ENCODE data around the gene SERGEF. TPM values are rescaled to one million over a fixed set of nuclear protein-coding genes. Genes with fewer than 3 reads are reported as not detected.

Gene SERGEF
- total and polyA plus RNA-seq, 2 of the 13 experiments (the other 11 are each of a cell fraction or from before 2014, with no cell fraction given) = 54.5 to 114 TPM

DNA sequence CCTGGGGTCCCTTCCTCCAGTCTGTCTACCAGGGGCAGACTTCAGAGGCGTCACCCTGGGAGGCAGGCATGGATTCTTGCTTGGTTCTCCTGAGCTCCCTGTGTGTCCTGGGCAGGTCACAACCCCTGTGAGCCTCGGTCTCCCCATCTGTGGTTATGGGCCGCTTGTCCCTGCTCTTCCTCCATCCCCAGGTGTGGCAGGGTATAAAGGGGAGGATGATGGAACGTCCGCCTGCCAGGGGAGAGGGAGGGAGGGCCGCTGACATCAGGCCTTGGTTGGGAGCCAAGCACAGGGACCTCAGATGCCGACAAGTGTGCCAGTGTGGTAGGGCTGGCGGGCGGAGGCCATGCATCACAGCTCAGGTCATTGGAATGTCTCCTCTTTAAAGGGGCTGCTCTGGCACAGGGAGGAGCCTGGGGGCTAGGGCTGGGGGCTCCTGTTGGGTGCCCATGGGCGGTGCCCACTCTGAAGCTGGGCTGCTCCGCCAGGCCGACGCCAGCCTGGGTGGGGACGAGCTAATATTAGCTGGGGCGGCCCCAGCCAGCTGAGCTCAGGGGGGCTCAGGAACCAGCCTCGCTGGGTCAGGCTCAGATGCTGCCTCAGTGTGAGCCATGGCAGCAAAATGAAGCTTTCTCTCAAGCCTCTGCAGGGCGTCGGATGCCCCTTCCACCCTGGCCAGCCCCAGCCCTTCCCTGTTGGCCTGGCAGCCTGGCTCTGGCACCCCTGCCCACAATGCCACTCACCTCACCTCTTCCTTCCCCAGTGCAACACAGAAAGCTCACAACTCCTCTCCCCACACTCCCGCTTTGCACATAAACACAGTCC lies 265.5 kb downstream of the SERGEF start:
- WGBS (ENCODE audit: low lambda C conversion rate) = 29% methylated on average over 5 of the region's 19 CpGs
- no peak for DNase-seq (ENCODE audit: low spot score)

DNA sequence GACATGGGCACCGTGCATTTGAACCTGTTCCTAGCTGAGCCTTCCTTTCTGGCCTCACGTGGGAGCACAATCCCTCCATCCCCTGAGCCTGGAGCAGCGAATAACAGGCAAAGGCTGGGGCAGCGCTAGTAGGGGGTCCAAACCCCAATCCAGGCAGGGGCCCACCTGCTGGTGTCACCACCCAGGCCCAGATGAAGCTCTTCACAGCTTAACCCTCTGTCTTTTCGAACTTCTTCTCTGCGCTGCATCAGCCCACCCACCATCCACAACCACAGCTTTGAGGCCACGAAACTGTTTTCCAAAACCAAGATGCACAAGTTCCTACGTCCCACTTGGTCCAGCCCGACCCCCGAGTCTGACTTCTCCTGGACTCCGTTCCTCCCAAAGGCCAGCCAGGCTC lies 266.8 kb downstream of the SERGEF start:
- Histone ChIP-seq H3K4me1 (ENCODE audit: insufficient read depth, low read length) (peaks cover 22% of the 10 kb centered on the region), H3K27me3 (ENCODE audit: control insufficient read depth in 1 of 2, insufficient read depth in 2 of 2, low read length in 2 of 2) (peaks cover 3 to 29% of the 10 kb centered on the region in 2 experiments; a peak in 3 of 5 replicates), H3K4me2 (ENCODE audit: low read depth, low read length) (no peak overlapping the region), H4K20me1 (ENCODE audit: insufficient read depth, low read length) (no peaks in the 10 kb centered on the region), H3K4me3 (replicated peaks in 1 of 3; ENCODE audit: insufficient read depth in 1 of 3, low read depth in 2 of 3, low read length in 3 of 3) (no peak overlapping the region), H2AFZ (ENCODE audit: low read length) (no peak overlapping the region), H3K79me2 (ENCODE audit: insufficient read depth, low read length) (no peaks in the 10 kb centered on the region), H3K36me3 (replicated peaks in 1 of 2; ENCODE audit: control insufficient read depth in 1 of 2, insufficient read depth in 2 of 2, low read length in 2 of 2) (no peaks in the 10 kb centered on the region), H3K9me3 (ENCODE audit: low read length) (no peaks in the 10 kb centered on the region), H3K9ac (ENCODE audit: insufficient read depth, low read depth, low read length) (no peak overlapping the region), H3K27ac (ENCODE audit: extremely low read length, insufficient read depth, low read length) (no peak overlapping the region)
- ChIA-PET POLR2A (no interaction called here), CTCF (ENCODE audit: low intra/inter-chr PET ratio, low total read pairs) (no interaction called here)
- in situ Hi-C loops (cut with HindIII; ENCODE audit: extremely low pct_ligation_motif_present, low pct_unique_long_range_greater_than_20kb) = no loop called here
- no peak for ATAC-seq
- intact Hi-C loops (cut with micrococcal nuclease; ENCODE audit: unreplicated experiment) = no loop called here
- FAIRE-seq = no peak
- WGBS (ENCODE audit: low lambda C conversion rate) = 5% methylated on average over 10 of the region's 11 CpGs
- DNase-seq (ENCODE audit: low spot score) = no peak
- TF ChIP-seq SRSF9 (IDR thresholded peaks at IDR 0.05; ENCODE audit: borderline replicate concordance, insufficient read depth, low read depth, low read length, poor library complexity, severe bottlenecking) = no peak
- no TSS peak for BruUV-seq (replicated peaks)

More for the DNA sequence above, 265.5 kb downstream of the SERGEF start:
- POLR2A ChIA-PET = no interaction called here
- Histone ChIP-seq H3K4me3 (replicated peaks in 1 of 3; ENCODE audit: insufficient read depth in 1 of 3, low read depth in 2 of 3, low read length in 3 of 3) (no peak overlapping the region), H3K4me1 (ENCODE audit: insufficient read depth, low read length) (peaks cover 30% of the 10 kb centered on the region), H3K4me2 (ENCODE audit: low read depth, low read length) (no peak overlapping the region), H2AFZ (ENCODE audit: low read length) (no peak overlapping the region), H3K27ac (ENCODE audit: extremely low read length, insufficient read depth, low read length) (no peak overlapping the region), H3K27me3 (ENCODE audit: control insufficient read depth in 1 of 2, insufficient read depth in 2 of 2, low read length in 2 of 2) (peaks cover 1 to 29% of the 10 kb centered on the region in 2 experiments; a peak in 3 of 5 replicates), H3K36me3 (replicated peaks in 1 of 2; ENCODE audit: control insufficient read depth in 1 of 2, insufficient read depth in 2 of 2, low read length in 2 of 2) (no peaks in the 10 kb centered on the region), H3K9ac (ENCODE audit: insufficient read depth, low read depth, low read length) (no peak overlapping the region), H3K79me2 (ENCODE audit: insufficient read depth, low read length) (no peaks in the 10 kb centered on the region), H3K9me3 (ENCODE audit: low read length) (no peaks in the 10 kb centered on the region), H4K20me1 (ENCODE audit: insufficient read depth, low read length) (no peaks in the 10 kb centered on the region)
- intact Hi-C loops (cut with micrococcal nuclease; ENCODE audit: unreplicated experiment) = no loop called here
- TF ChIP-seq, protein P1, sequence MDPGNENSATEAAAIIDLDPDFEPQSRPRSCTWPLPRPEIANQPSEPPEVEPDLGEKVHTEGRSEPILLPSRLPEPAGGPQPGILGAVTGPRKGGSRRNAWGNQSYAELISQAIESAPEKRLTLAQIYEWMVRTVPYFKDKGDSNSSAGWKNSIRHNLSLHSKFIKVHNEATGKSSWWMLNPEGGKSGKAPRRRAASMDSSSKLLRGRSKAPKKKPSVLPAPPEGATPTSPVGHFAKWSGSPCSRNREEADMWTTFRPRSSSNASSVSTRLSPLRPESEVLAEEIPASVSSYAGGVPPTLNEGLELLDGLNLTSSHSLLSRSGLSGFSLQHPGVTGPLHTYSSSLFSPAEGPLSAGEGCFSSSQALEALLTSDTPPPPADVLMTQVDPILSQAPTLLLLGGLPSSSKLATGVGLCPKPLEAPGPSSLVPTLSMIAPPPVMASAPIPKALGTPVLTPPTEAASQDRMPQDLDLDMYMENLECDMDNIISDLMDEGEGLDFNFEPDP (CRISPR knock-in tag; conservative IDR thresholded peaks at IDR 0.05) = 0 out of 2 replicates have a peak, but pooled peaks have one; percentile 19
- no peak for TF ChIP-seq FOXK2 (IDR thresholded peaks at IDR 0.05)
- in situ Hi-C loops (cut with HindIII; ENCODE audit: extremely low pct_ligation_motif_present, low pct_unique_long_range_greater_than_20kb) = no loop called here
- ATAC-seq (no peak), FAIRE-seq (no peak)
- CTCF ChIA-PET (ENCODE audit: low intra/inter-chr PET ratio, low total read pairs) = no interaction called here
- no TSS peak for BruUV-seq (replicated peaks)
